K562 (cell line): ENCODE data around the gene VPS37D.

ENCODE experiments used
- BRCA1 ChIP-seq, 2 experiments: fragments of 450-650 bp in 1 of 2; sonication (generic) in 1 of 2; formaldehyde crosslinking in 1 of 2; IDR thresholded peaks; 2 replicates each; pipeline versions ENCODE4 v1.5.0 to v1.6.1; 2017 to 2020; ENCODE audit warnings: mild to moderate bottlenecking in 1 of 2, missing genetic modification reagents in 1 of 2
- TF ChIP-seq, protein P1 (sequence below): sonication (generic); formaldehyde crosslinking; IDR thresholded peaks from 2 replicates; pipeline ENCODE4 v1.8.1; 2023; ENCODE audit warnings: mild to moderate bottlenecking, missing genetic modification reagents

DNA sequence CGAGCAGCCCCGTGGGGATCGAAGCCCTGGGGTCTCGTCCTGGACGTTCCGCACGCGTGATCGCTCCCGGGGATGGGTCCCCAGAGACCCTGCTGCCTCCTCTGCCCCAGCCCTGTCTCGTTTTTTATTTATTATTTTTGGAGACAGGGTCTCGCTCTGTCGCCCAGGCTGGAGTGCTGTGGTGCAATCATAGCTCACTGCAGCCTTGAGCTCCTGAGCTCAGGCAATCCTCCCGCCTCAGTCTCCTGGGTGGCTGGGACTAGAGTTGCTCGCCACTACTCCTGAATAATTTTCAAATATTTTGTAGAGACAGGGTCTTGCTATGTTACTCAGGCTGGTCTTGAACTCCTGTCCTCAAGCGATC lies 52.2 kb downstream of the VPS37D start:
- TF ChIP-seq BRCA1 (IDR thresholded peaks at IDR 0.05) (no peak), BRCA1 (CRISPR knock-in tag; IDR thresholded peaks at IDR 0.05) (no peak)
- TF ChIP-seq, protein P1, sequence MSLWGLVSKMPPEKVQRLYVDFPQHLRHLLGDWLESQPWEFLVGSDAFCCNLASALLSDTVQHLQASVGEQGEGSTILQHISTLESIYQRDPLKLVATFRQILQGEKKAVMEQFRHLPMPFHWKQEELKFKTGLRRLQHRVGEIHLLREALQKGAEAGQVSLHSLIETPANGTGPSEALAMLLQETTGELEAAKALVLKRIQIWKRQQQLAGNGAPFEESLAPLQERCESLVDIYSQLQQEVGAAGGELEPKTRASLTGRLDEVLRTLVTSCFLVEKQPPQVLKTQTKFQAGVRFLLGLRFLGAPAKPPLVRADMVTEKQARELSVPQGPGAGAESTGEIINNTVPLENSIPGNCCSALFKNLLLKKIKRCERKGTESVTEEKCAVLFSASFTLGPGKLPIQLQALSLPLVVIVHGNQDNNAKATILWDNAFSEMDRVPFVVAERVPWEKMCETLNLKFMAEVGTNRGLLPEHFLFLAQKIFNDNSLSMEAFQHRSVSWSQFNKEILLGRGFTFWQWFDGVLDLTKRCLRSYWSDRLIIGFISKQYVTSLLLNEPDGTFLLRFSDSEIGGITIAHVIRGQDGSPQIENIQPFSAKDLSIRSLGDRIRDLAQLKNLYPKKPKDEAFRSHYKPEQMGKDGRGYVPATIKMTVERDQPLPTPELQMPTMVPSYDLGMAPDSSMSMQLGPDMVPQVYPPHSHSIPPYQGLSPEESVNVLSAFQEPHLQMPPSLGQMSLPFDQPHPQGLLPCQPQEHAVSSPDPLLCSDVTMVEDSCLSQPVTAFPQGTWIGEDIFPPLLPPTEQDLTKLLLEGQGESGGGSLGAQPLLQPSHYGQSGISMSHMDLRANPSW (CRISPR knock-in tag), result 0 out of 2 replicates have a peak, but pooled peaks have one; percentile 66
